ENCODE results near the gene ATF7.
"Not testable (repeated sequence)": the region's sequence is repeated elsewhere in the genome, so short reads cannot be mapped to it uniquely, and the experiment has no call there.

ATF7 gene

DNA sequence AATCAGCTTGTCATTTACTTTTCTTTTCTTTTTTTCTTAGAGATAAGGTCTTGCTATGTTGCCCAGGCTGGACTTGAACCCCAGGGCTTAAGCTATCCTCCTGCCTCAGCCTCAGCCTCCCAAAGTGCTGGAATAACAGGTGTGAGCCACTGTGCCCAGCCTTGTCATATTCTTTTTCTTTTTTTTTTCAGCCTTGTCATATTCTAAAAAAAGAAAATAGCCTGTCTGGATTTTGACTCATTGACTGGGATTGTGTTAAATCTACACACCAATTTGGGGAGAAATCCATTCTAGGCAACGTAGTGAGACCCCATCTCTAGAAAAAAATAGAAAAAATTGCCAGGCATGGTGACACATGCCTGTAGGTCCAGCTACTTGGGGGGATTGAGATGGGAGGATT is 25.6 kb upstream of the ATF7 start:
- TF ChIP-seq, protein P1, sequence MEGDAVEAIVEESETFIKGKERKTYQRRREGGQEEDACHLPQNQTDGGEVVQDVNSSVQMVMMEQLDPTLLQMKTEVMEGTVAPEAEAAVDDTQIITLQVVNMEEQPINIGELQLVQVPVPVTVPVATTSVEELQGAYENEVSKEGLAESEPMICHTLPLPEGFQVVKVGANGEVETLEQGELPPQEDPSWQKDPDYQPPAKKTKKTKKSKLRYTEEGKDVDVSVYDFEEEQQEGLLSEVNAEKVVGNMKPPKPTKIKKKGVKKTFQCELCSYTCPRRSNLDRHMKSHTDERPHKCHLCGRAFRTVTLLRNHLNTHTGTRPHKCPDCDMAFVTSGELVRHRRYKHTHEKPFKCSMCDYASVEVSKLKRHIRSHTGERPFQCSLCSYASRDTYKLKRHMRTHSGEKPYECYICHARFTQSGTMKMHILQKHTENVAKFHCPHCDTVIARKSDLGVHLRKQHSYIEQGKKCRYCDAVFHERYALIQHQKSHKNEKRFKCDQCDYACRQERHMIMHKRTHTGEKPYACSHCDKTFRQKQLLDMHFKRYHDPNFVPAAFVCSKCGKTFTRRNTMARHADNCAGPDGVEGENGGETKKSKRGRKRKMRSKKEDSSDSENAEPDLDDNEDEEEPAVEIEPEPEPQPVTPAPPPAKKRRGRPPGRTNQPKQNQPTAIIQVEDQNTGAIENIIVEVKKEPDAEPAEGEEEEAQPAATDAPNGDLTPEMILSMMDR (IDR thresholded peaks at IDR 0.05; ENCODE audit: low read depth, low read length): no peak
- H3K4me3 ChIP-seq (replicated peaks in 1 of 2; ENCODE audit: low read depth in 2 of 2, low read length in 2 of 2): no peak overlapping the region
- DNase-seq (ENCODE audit: low read depth in 2 of 2): peak in 1 of 2 donors; percentile 6

DNA sequence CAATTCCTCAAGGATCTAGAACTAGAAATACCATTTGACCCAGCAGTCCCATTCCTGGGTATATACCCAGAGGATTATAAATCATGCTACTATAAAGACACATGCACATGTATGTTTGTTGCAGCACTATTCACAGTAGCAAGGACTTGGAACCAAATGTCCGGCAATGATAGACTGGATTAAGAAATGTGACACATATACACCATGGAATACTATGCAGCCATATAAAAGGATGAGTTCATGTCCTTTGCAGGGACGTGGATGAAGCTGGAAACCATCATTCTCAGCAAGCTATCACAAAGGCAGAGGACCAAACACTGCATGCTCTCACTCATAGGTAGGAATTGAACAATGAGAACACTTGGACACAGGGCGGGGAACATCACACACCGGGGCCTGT is 20.1 kb upstream of the ATF7 start:
- H3K4me3 ChIP-seq (replicated peaks in 1 of 2; ENCODE audit: low read depth in 2 of 2, low read length in 2 of 2); DNase-seq (ENCODE audit: low read depth in 2 of 2): not testable (repeated sequence)

DNA sequence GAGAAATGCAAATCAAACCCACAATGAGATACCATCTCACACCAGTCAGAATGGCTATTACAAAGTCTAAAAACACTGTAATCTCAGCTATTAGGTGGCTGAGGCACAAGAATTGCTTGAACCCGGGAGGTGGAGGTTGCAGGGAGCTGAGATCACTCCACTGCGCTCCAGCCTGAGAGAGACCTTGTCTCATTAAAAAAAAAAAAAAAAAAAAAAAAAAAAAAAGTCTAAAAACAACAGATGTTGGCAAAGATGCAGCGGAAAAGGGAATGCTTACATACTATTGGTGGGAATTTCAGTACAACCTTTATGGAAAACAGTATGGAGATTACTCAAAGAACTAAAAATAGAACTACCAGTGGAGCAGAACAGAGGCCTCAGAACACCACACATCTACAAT is 19.0 kb upstream of the ATF7 start:
- DNase-seq (ENCODE audit: low read depth in 2 of 2): peak; percentile 24 to 39
- TF ChIP-seq, protein P1 (IDR thresholded peaks at IDR 0.05; ENCODE audit: low read depth, low read length): no peak
- no peak overlapping the region for H3K4me3 ChIP-seq (replicated peaks in 1 of 2; ENCODE audit: low read depth in 2 of 2, low read length in 2 of 2)

DNA sequence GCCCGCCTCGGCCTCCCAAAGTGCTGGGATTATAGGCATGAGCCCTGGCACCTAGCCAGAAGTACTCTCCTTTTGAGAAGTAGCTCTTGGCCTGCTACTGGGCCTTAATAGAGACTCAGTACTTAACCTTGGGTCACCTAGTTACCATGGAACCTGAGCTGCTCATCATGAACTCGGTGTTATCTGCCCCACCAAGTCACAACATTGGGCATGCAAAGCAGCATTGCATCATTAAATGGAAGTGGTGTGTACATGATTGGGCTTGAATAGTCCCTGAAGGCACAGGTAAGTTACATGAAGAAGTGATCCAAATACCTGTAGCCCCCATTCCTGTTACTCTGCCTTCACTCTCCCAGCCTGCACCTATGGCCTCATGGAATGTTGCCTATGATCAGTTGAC is 18.0 kb upstream of the ATF7 start:
- no peak overlapping the region for H3K4me3 ChIP-seq (replicated peaks in 1 of 2; ENCODE audit: low read depth in 2 of 2, low read length in 2 of 2)
- no peak for DNase-seq (ENCODE audit: low read depth in 2 of 2)
- TF ChIP-seq, protein P1 (IDR thresholded peaks at IDR 0.05; ENCODE audit: low read depth, low read length): no peak

DNA sequence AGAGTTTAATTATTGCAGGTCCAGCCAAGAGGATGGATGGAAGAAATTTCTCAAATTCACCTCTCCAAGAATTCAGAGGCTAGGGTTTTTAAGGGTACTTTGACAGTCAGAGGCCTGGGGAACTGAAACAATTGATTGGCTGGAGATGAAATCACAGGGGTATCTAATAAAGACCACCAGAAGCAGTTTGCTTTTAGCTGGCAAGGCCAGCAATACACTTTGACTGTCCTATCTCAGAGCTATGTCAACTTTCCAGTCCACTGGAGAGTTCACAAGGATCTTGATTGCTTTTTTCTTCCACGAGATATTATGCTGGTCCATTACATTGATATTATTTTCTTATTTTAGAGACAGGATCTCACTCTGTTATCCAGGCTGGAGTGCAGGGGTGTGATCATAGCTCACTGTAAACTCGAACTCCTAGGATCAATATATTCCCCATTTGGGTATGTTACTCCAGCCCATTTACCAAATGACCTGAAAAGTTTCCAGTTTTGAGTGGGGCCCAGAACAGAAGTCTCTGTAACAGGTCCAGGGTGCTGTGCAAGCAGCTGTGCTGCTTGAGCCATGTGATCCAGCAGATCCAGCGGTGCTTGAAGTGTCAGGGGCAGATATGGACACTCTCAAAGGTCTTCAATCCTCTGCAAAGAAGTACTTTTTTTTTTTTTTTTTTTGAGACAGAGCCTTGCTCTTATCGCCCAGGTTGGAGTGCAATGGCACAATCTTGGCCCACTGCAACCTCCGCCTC is 17.2 kb upstream of the ATF7 start:
- DNase-seq (ENCODE audit: low read depth in 2 of 2): no peak
- H3K4me3 ChIP-seq (replicated peaks in 1 of 2; ENCODE audit: low read depth in 2 of 2, low read length in 2 of 2): no peak overlapping the region
- TF ChIP-seq, protein P1 (IDR thresholded peaks at IDR 0.05; ENCODE audit: low read depth, low read length): no peak

DNA sequence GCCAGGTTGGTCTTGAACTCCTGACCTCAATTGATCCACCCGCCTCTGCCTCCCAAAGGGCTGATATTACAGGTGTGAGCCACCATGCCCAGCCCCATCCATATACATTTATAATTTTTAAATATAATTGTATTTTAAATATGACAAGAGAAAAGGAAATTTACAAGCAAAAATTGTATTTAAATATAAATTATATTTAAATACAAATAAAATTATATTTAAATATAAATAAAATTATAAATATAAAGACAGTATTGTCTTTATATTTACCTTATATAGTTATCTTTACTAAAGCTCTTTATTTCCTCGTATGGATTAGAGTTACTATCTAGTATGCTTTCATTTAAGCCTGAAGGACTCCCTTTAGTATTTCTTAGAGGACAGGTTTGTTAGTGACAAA is 11.9 kb upstream of the ATF7 start:
- no peak overlapping the region for H3K4me3 ChIP-seq (replicated peaks in 1 of 2; ENCODE audit: low read depth in 2 of 2, low read length in 2 of 2)
- no peak for DNase-seq (ENCODE audit: low read depth in 2 of 2)

DNA sequence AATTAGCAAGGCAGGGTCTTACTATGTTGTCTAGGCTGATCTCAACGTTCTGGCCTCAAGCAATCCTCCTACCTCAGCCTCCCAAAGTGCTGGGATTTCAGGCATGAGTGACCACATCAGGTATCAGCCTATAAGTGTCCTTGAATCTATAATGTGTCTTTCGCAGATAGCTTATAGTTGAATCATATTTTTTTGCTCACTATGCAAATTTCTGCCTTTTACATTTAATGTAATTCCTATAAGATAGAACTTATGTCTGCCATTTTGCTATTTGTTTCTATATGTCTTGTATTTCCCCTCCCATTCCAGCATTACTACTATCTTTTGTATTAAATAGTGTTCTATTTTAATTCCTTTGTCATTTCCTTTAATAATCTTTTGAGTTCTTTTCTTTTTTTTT is 10.5 kb upstream of the ATF7 start:
- DNase-seq (ENCODE audit: low read depth in 2 of 2): no peak
- TF ChIP-seq, protein P1 (IDR thresholded peaks at IDR 0.05; ENCODE audit: low read depth, low read length): no peak
- no peak overlapping the region for H3K4me3 ChIP-seq (replicated peaks in 1 of 2; ENCODE audit: low read depth in 2 of 2, low read length in 2 of 2)

More for the DNA sequence above, 11.9 kb upstream of the ATF7 start:
- TF ChIP-seq, protein P1 (IDR thresholded peaks at IDR 0.05; ENCODE audit: low read depth, low read length): no peak

DNA sequence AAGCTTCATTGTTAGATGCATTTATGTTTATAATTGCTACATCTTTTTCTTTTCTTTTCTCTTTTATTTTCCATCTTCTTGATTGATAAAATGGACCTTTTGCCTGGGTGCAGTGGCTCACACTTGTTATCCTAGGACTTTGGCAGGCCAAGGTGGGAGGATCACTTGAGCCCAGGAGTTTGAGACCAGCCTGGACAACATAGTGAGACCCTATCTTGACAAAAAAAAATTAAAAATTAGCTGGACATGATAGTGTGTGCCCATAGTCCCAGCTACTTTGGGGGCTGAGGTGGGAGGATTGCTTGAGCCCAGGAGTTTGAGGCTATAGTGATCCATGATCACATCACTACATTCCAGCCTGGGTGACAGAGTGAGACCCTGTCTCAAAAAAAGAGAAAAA is 9.5 kb upstream of the ATF7 start:
- H3K4me3 ChIP-seq (replicated peaks in 1 of 2; ENCODE audit: low read depth in 2 of 2, low read length in 2 of 2): not testable (repeated sequence)

More for the DNA sequence above, 9.5 kb upstream of the ATF7 start:
- DNase-seq (ENCODE audit: low read depth in 2 of 2): not testable (repeated sequence)

All from cardiac fibroblast (primary cell).